ENCODE measurements around the gene CHN2.
"Not testable (repeated sequence)": the region's sequence is repeated elsewhere in the genome, so short reads cannot be mapped to it uniquely, and the experiment has no call there.

The CHN2 gene

GRCh38 chr7:29511337-29511736 lies 316.8 kb downstream of the CHN2 start:
- DNase-seq, result no peak

GRCh38 chr7:29511851-29512250 lies 317.3 kb downstream of the CHN2 start:
- no peak for DNase-seq

GRCh38 chr7:29516491-29516890 lies 321.9 kb downstream of the CHN2 start:
- no peak for DNase-seq

- no peak for DNase-seq
Observed at GRCh38 chr7:29518616-29519015, 324.0 kb downstream of the CHN2 start.

- DNase-seq, result no peak
Observed at GRCh38 chr7:29523728-29524127, 329.2 kb downstream of the CHN2 start.

GRCh38 chr7:29527505-29528108 lies 333.0 kb downstream of the CHN2 start:
- DNase-seq, result peak; percentile 25

GRCh38 chr7:29528526-29528925 lies 334.0 kb downstream of the CHN2 start:
- not testable (repeated sequence) for DNase-seq
